Osteoblast (primary cell): ENCODE results near the gene ADGRD2. TPM values are rescaled to one million over a fixed set of nuclear protein-coding genes. Genes with fewer than 3 reads are reported as not detected.

ENCODE experiments used
- DNase-seq: peaks from one replicate; pipeline ENCODE4 v3.0.0; 2011; ENCODE audit warnings: low spot score, mixed read lengths; ENCODE audit not compliant: insufficient read length; ENCODE audit errors: missing footprints
- H2AFZ ChIP-seq: 2 replicates; pipeline ENCODE4 v1.6.0; 2011; ENCODE audit warnings: mild to moderate bottlenecking, low read length
- H3K27ac ChIP-seq: 2 replicates; pipeline ENCODE4 v1.5.1; 2011; ENCODE audit warnings: mild to moderate bottlenecking, low read depth, low read length, moderate library complexity
- H3K27me3 ChIP-seq: 2 replicates; pipeline ENCODE4 v1.6.0; 2012; ENCODE audit warnings: mild to moderate bottlenecking, control low read depth, inconsistent platforms, low read length, moderate library complexity; ENCODE audit not compliant: insufficient read depth
- H3K36me3 ChIP-seq: 2 replicates; pipeline ENCODE4 v1.5.1; 2011; ENCODE audit warnings: mild to moderate bottlenecking, low read length, control low read depth, moderate library complexity; ENCODE audit not compliant: insufficient read depth
- H3K4me1 ChIP-seq: 2 replicates; pipeline ENCODE4 v1.5.1; 2011; ENCODE audit warnings: mild to moderate bottlenecking, low read length, control low read depth, moderate library complexity; ENCODE audit not compliant: insufficient read depth
- H3K4me2 ChIP-seq: 2 replicates; pipeline ENCODE4 v1.6.0; 2011; ENCODE audit warnings: mild to moderate bottlenecking, low read length; ENCODE audit not compliant: insufficient read depth
- H3K4me3 ChIP-seq: fragments of 200-600 bp; sonication (generic); 3 replicates; pipeline ENCODE4 v1.5.1; 2012; ENCODE audit warnings: mild to moderate bottlenecking, low read length, inconsistent platforms; ENCODE audit not compliant: insufficient read depth
- H3K79me2 ChIP-seq: 2 replicates; pipeline ENCODE4 v1.6.0; 2012; ENCODE audit warnings: mild to moderate bottlenecking, low read length, control low read depth, inconsistent platforms; ENCODE audit not compliant: insufficient read depth
- H3K9me3 ChIP-seq: 2 replicates; pipeline ENCODE4 v1.5.1; 2011; ENCODE audit warnings: low read depth, low read length, control low read depth
- H4K20me1 ChIP-seq: 2 replicates; pipeline ENCODE4 v1.6.0; 2012; ENCODE audit warnings: mild to moderate bottlenecking, low read length, control low read depth; ENCODE audit not compliant: insufficient read depth
- total RNA-seq: library from RNA; depleted of rRNA; stranded (reverse); fragments of >200 nt; gene quantifications from 2 replicates; pipeline ENCODE4 v1.2.3, GENCODE V29; 2012
- TF ChIP-seq, protein P1 (sequence below): IDR thresholded peaks from 2 replicates; pipeline ENCODE4 v1.5.1; 2011; ENCODE audit warnings: mild to moderate bottlenecking, low read depth, low read length, moderate library complexity; ENCODE audit errors: extremely low read depth

ADGRD2 gene
- total RNA-seq, 1 donor, result not detected

DNA sequence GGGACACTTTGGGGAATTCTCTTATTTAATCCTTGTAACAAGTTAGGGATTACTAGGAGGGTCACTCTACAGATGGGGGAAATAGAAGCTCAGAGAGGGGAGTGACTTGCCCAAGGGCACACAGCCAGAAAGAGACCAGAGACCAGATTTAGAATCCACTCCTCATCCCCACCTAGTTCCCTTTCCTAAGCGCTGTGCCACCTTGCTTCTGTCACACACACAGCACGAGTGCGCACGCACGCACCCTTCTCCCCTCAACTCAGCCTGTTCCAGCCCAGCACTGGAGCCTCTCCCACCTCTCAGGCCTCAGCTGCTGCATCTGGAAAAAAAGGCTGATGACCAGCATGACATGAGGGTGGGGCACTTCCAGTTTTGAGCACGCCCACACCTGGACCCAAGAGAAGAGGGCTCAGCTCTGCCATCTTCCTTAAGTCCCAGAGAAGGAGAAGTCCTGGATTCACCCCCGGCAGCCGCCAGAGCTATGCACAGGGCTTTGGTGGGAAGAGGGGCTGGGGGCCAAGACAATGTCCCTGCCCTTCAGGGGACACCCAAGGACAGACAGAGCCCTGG is 38.5 kb downstream of the ADGRD2 start:
- TF ChIP-seq, protein P1, sequence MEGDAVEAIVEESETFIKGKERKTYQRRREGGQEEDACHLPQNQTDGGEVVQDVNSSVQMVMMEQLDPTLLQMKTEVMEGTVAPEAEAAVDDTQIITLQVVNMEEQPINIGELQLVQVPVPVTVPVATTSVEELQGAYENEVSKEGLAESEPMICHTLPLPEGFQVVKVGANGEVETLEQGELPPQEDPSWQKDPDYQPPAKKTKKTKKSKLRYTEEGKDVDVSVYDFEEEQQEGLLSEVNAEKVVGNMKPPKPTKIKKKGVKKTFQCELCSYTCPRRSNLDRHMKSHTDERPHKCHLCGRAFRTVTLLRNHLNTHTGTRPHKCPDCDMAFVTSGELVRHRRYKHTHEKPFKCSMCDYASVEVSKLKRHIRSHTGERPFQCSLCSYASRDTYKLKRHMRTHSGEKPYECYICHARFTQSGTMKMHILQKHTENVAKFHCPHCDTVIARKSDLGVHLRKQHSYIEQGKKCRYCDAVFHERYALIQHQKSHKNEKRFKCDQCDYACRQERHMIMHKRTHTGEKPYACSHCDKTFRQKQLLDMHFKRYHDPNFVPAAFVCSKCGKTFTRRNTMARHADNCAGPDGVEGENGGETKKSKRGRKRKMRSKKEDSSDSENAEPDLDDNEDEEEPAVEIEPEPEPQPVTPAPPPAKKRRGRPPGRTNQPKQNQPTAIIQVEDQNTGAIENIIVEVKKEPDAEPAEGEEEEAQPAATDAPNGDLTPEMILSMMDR, result no peak
- Histone ChIP-seq H2AFZ (no peak overlapping the region), H3K4me3 (no peak overlapping the region), H3K36me3 (no peaks in the 10 kb centered on the region), H3K9me3 (no peaks in the 10 kb centered on the region), H4K20me1 (peaks cover 3% of the 10 kb centered on the region), H3K4me1 (no peaks in the 10 kb centered on the region), H3K4me2 (no peak overlapping the region), H3K27ac (no peak overlapping the region), H3K79me2 (no peaks in the 10 kb centered on the region), H3K27me3 (peaks cover 46% of the 10 kb centered on the region)
- DNase-seq, result no peak

GRCh38 chr9:124489222-124489621 is 39.0 kb downstream of the ADGRD2 start:
- Histone ChIP-seq H3K4me2 (no peak overlapping the region), H3K4me3 (no peak overlapping the region), H3K79me2 (no peaks in the 10 kb centered on the region), H3K36me3 (no peaks in the 10 kb centered on the region), H3K4me1 (no peaks in the 10 kb centered on the region), H2AFZ (no peak overlapping the region), H3K9me3 (no peaks in the 10 kb centered on the region), H4K20me1 (no peaks in the 10 kb centered on the region), H3K27me3 (peaks cover 50% of the 10 kb centered on the region), H3K27ac (no peak overlapping the region)
- TF ChIP-seq, protein P1, result no peak
- DNase-seq, result no peak

DNA sequence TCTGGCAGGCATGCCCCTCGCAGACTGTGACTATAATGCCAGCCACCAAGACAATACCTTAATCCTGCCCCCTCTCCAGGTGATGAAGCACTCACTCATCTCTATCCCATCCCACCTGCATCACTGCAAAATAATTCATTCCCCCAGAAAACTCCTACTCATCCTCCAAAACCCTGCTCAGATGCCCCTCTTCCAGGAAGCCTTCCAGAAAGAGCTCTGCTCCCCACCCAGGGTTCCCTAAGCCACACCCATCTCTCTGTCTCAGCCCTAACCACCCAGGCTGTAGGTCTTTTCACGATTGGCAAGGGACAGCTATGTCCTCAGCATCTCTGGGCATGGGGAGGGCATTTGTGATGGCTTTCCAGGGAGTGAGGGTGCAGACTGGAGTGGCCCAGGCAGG is 39.8 kb downstream of the ADGRD2 start:
- DNase-seq, result no peak
- peaks cover 53% of the 10 kb centered on the region for H3K27me3 ChIP-seq

More for the DNA sequence above, 39.8 kb downstream of the ADGRD2 start:
- no peaks in the 10 kb centered on the region for H3K9me3 ChIP-seq
- TF ChIP-seq, protein P1, result no peak
- no peaks in the 10 kb centered on the region for H3K79me2 ChIP-seq
- no peak overlapping the region for H3K27ac ChIP-seq
- no peak overlapping the region for H3K4me2 ChIP-seq
- no peaks in the 10 kb centered on the region for H3K36me3 ChIP-seq
- H3K4me1 ChIP-seq, result no peaks in the 10 kb centered on the region
- no peak overlapping the region for H2AFZ ChIP-seq
- H3K4me3 ChIP-seq, result no peak overlapping the region
- no peaks in the 10 kb centered on the region for H4K20me1 ChIP-seq
